Esophagus squamous epithelium (tissue), 5 donors: ENCODE results near the gene ABHD12. TPM values are rescaled to one million over a fixed set of nuclear protein-coding genes. Genes with fewer than 3 reads are reported as not detected.

Experiments used
- DNase-seq: peaks from one replicate; lab custom pipeline; 2025; lab: John Stamatoyannopoulos, UW
- H3K27ac ChIP-seq, 4 donors: fragments of 200-600 bp; sonication (generic); one replicate each; pipeline ENCODE4 v1.5.1; 2016 to 2019; ENCODE audit warnings: mild to moderate bottlenecking in 1 of 4
- H3K27me3 ChIP-seq, 4 donors: fragments of 200-600 bp; sonication (generic); 1 replicate in 3 of 4; 2 replicates in 1 of 4; pipeline versions ENCODE4 v1.5.1 to v1.6.0; 2017 to 2021; ENCODE audit warnings: antibody characterized with exemption in 1 of 4
- H3K36me3 ChIP-seq, 3 donors: fragments of 200-600 bp; sonication (generic); one replicate each; pipeline ENCODE4 v1.5.1; 2016 to 2019
- H3K4me1 ChIP-seq, 3 donors: fragments of 200-600 bp; sonication (generic); one replicate each; pipeline ENCODE4 v1.5.1; 2017 to 2019
- H3K4me3 ChIP-seq, 4 donors: fragments of 200-600 bp; sonication (generic); 1 replicate in 3 of 4; 2 replicates in 1 of 4; pipeline ENCODE4 v1.5.1; 2016 to 2019; ENCODE audit warnings: mild to moderate bottlenecking in 2 of 4, moderate library complexity in 1 of 4
- H3K9me3 ChIP-seq, 3 donors: fragments of 200-600 bp; sonication (generic); one replicate each; pipeline ENCODE4 v1.5.1; 2016 to 2019
- CTCF ChIP-seq, 6 experiments: fragments of 450-650 bp in 4 of 6; fragments of 200-600 bp in 2 of 6; sonication (generic) in 2 of 6; IDR thresholded peaks; one replicate each; pipeline ENCODE4 v1.5.1; 2016 to 2019; ENCODE audit warnings: antibody characterized with exemption in 6 of 6, mild to moderate bottlenecking in 4 of 6, moderate library complexity in 4 of 6
- POLR2A ChIP-seq, 4 donors: fragments of 450-650 bp; IDR thresholded peaks; one replicate each; pipeline ENCODE4 v1.6.1; 2017; ENCODE audit warnings: antibody characterized with exemption in 4 of 4, mild to moderate bottlenecking in 4 of 4, moderate library complexity in 3 of 4
- WGBS, 2 donors: methylation state at CpG; one replicate each; pipeline ENCODE4 v1.1.5; 2018; 5-methylcytosine and 5-hydroxymethylcytosine counted together
- intact Hi-C: fragments of 100-400 bp; cut with DNase I; formaldehyde crosslinking; loops from one replicate; pipeline ENCODE4 v1.15.0; 2022
- total RNA-seq, 4 donors: library from RNA; depleted of rRNA; stranded (reverse); fragments of >200 nt; gene quantifications; one replicate each; pipeline ENCODE4 v1.1.0, GENCODE V29; 2016
- donor health status: DM: yes; HTN: yes; CAD: no.

The ABHD12 gene
- total RNA-seq, 4 donors from 2014 or later, result 23.8 to 62.1 (median 36.4) TPM

- Histone ChIP-seq H3K4me3 (no peak overlapping the region), H3K36me3 (no peaks in the 10 kb centered on the region), H3K4me1 (peaks cover 0 to 28% (median 6%) of the 10 kb centered on the region in 3 donors), H3K27ac (peak overlapping the region in 2 of 4 donors; percentile 57 to 62), H3K27me3 (no peaks in the 10 kb centered on the region), H3K9me3 (no peaks in the 10 kb centered on the region)
- 89 to 92% methylated on average over 6 of the region's 6 CpGs for WGBS, 2 donors
- DNase-seq, result no peak
- intact Hi-C loops, result no loop called here
- no peak for TF ChIP-seq CTCF (IDR thresholded peaks at IDR 0.05)
- TF ChIP-seq POLR2A (IDR thresholded peaks at IDR 0.05), result no peak
These were observed 29.4 kb downstream of the ABHD12 start for GRCh38 chr20:25361287-25361683.

DNA sequence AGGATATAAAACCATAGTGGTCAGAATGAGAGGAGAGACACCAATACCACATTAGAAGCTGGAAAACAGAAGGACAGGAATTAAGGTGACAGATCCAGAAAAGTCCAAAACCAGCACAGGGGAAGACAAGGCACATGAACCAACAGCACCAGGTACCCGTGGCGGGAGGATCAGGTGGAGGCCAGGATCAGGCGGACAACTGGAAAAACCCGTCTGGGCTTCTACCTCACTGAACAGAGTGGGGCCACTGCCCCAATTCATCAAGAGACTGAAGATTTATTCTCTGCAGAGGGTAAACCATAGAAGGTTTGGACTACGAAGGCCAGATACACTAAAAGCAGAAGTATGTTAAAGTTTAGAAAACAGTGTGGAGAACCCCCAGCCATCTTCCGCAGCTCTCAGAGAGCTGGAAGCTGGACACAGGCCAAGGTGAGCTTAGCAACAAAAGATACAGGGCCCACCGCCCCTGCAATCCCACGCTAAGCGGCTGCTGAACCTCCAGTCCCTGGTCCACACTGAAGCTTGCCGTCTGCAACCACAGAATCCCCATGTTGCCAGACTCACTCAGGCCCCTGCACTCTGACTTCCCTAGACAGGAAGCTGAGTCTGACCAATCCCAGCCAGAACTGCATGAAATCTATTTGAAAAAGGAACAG, 29.9 kb downstream of the ABHD12 start:
- Histone ChIP-seq H3K9me3 (no peaks in the 10 kb centered on the region), H3K27me3 (no peaks in the 10 kb centered on the region), H3K36me3 (no peaks in the 10 kb centered on the region), H3K4me1 (peaks cover 0 to 33% (median 6%) of the 10 kb centered on the region in 3 donors), H3K27ac (peak overlapping the region in 2 of 4 donors; percentile 57 to 62), H3K4me3 (no peak overlapping the region)
- 46 to 48% methylated on average over 9 to 10 of the region's 10 CpGs for WGBS, 2 donors
- DNase-seq, result no peak
- TF ChIP-seq CTCF (IDR thresholded peaks at IDR 0.05), result no peak
- TF ChIP-seq POLR2A (IDR thresholded peaks at IDR 0.05), result no peak
- intact Hi-C loops, result no loop called here

- Histone ChIP-seq H3K9me3 (no peaks in the 10 kb centered on the region), H3K27ac (no peak overlapping the region), H3K4me1 (peaks cover 6 to 60% (median 10%) of the 10 kb centered on the region in 3 donors), H3K4me3 (no peak overlapping the region), H3K36me3 (no peaks in the 10 kb centered on the region), H3K27me3 (no peaks in the 10 kb centered on the region)
- TF ChIP-seq CTCF (IDR thresholded peaks at IDR 0.05), result no peak
- no peak for TF ChIP-seq POLR2A (IDR thresholded peaks at IDR 0.05)
- DNase-seq, result no peak
- WGBS, 2 donors, result 93 to 95% methylated on average over 6 to 7 of the region's 10 CpGs
- intact Hi-C loops, result no loop called here
These were observed 34.2 kb downstream of the ABHD12 start for GRCh38 chr20:25356271-25356933.

GRCh38 chr20:25355866-25356265, 34.8 kb downstream of the ABHD12 start:
- H3K27me3 ChIP-seq, result no peaks in the 10 kb centered on the region
- H3K4me3 ChIP-seq, result no peak overlapping the region
- H3K36me3 ChIP-seq, result no peaks in the 10 kb centered on the region
- no peak overlapping the region for H3K27ac ChIP-seq
- no peak for DNase-seq
- intact Hi-C loops, result no loop called here
- H3K4me1 ChIP-seq, result peaks cover 5 to 54% (median 10%) of the 10 kb centered on the region in 3 donors
- WGBS, 2 donors, result 87 to 96% methylated on average over 2 of the region's 2 CpGs
- no peaks in the 10 kb centered on the region for H3K9me3 ChIP-seq
- no peak for TF ChIP-seq CTCF (IDR thresholded peaks at IDR 0.05)
- TF ChIP-seq POLR2A (IDR thresholded peaks at IDR 0.05), result no peak

DNA sequence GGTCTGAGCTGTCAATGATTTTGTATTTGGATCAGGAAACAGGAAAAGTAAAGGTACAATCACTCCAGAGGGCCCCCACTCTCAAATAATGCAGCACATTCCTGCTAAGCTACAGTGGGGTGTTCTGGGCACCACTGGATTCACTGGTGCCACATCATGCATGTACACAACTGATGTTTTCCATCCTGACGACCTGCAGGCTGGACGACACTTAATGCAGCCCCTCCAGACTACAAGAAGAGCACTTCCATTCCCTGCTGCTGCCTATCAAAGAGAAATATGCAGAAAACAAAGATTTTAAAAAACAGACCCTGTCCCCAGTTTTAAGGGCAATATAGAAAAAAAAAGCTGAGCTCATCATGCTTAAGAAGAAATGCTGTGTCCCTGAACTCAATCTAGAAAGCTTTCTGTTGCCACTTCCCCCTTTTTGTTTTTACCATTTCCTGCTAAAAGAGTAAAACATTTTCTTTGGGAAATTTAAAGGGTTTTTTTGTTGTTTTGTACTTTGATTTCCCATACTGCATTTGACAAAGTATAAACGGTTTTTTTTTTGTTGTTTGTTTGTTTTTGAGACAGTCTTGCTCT, 35.5 kb downstream of the ABHD12 start:
- TF ChIP-seq POLR2A (IDR thresholded peaks at IDR 0.05) (no peak), CTCF (IDR thresholded peaks at IDR 0.05) (no peak)
- Histone ChIP-seq H3K27me3 (no peaks in the 10 kb centered on the region), H3K27ac (no peak overlapping the region), H3K9me3 (no peaks in the 10 kb centered on the region), H3K36me3 (no peaks in the 10 kb centered on the region), H3K4me3 (no peak overlapping the region), H3K4me1 (peaks cover 0 to 47% (median 10%) of the 10 kb centered on the region in 3 donors)
- intact Hi-C loops, result no loop called here
- no peak for DNase-seq
- 58 to 67% methylated on average over 3 of the region's 3 CpGs for WGBS, 2 donors
